Vagina (tissue), 2 donors: Measurements from ENCODE around the gene KRT20. TPM values are rescaled to one million over a fixed set of nuclear protein-coding genes. Genes with fewer than 3 reads are reported as not detected.

Experiments used
- DNase-seq, 2 donors: peaks; one replicate each; pipeline ENCODE4 v3.0.0-alpha.2; 2017; ENCODE audit errors: extremely low spot score in 2 of 2
- H3K27ac ChIP-seq: fragments of 200-600 bp; sonication (generic); one replicate; pipeline ENCODE4 v1.5.1; 2019
- H3K27me3 ChIP-seq: fragments of 200-600 bp; sonication (generic); one replicate; pipeline ENCODE4 v1.5.1; 2019
- H3K36me3 ChIP-seq, 2 donors: fragments of 200-600 bp; sonication (generic); one replicate each; pipeline ENCODE4 v1.5.1; 2017 to 2019
- H3K4me1 ChIP-seq: fragments of 200-600 bp; sonication (generic); one replicate; pipeline ENCODE4 v1.5.1; 2019
- H3K4me3 ChIP-seq, 2 donors: fragments of 200-600 bp; sonication (generic); 1 replicate in 1 of 2; 2 replicates in 1 of 2; pipeline ENCODE4 v1.5.1; 2016 to 2019
- H3K9me3 ChIP-seq: fragments of 200-600 bp; sonication (generic); one replicate; pipeline ENCODE4 v1.5.1; 2019
- POLR2A ChIP-seq, 2 donors: fragments of 450-650 bp; IDR thresholded peaks; one replicate each; pipeline ENCODE4 v1.6.1; 2017; ENCODE audit warnings: antibody characterized with exemption in 2 of 2, mild to moderate bottlenecking in 2 of 2, moderate library complexity in 2 of 2
- POLR2AphosphoS5 ChIP-seq, 2 donors: sonication (generic); formaldehyde crosslinking; IDR thresholded peaks; one replicate each; pipeline ENCODE4 v1.9.0; 2017; ENCODE audit warnings: antibody characterized with exemption in 2 of 2, mild to moderate bottlenecking in 2 of 2, low read depth in 1 of 2; ENCODE audit not compliant: insufficient read depth in 1 of 2
- intact Hi-C: fragments of 100-400 bp; cut with DNase I; formaldehyde crosslinking; loops from one replicate; pipeline ENCODE4 v1.15.1; 2023
- total RNA-seq: library from RNA; depleted of rRNA; stranded (reverse); fragments of >200 nt; gene quantifications from one replicate; pipeline ENCODE4 v1.2.3, GENCODE V29; 2016
- TF ChIP-seq, protein P1 (sequence below), 3 experiments: fragments of 450-650 bp in 2 of 3; fragments of 200-600 bp in 1 of 3; sonication (generic) in 1 of 3; IDR thresholded peaks; one replicate each; pipeline ENCODE4 v1.5.1; 2017 to 2019; ENCODE audit warnings: antibody characterized with exemption in 3 of 3, mild to moderate bottlenecking in 2 of 3, moderate library complexity in 2 of 3

The KRT20 gene
- total RNA-seq, 1 donor from 2014 or later, result not detected

DNA sequence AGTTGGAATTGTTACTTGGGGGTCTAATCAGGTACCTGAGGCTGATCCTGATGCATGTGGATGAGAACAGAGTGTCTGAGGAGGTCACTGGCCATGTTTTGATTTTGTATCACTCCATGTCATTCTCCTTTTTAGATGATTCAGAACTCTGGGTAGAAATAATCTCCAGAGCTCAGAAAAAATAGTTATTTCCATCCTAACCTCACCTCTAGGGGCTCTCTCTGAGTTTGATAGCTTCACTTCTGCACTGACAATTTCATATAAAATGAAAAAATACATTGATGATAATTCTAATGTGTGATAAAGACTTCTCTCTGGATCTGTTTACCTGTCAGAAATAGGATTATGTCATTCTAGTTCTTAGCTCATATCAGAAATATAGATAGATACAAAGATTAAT is 11.8 kb downstream of the KRT20 start:
- no peak overlapping the region for H3K27ac ChIP-seq
- intact Hi-C loops, result no loop called here
- no peaks in the 10 kb centered on the region for H3K4me1 ChIP-seq

DNA sequence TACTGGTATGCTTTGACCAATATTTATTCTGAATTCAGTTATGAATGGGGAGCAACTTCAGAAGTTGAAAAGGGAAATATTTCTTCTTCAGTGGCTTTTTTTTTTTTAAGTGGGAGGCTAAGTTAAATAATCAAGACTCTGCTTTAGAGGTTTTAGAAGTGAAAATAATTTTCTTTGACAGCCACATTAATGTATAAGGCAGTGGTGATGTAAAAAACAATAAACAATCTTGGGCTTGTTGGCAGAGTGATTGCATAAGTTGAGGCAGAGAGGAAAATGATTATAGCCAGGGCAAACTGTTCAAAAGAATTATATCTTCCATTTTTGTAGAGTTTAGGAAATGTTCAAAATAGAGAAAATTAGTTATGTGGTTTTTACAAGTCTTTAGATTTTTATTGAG is 12.6 kb downstream of the KRT20 start:
- H3K27ac ChIP-seq, result no peak overlapping the region
- no peak for DNase-seq
- H3K9me3 ChIP-seq, result no peaks in the 10 kb centered on the region
- H3K27me3 ChIP-seq, result no peaks in the 10 kb centered on the region
- TF ChIP-seq, protein P1, sequence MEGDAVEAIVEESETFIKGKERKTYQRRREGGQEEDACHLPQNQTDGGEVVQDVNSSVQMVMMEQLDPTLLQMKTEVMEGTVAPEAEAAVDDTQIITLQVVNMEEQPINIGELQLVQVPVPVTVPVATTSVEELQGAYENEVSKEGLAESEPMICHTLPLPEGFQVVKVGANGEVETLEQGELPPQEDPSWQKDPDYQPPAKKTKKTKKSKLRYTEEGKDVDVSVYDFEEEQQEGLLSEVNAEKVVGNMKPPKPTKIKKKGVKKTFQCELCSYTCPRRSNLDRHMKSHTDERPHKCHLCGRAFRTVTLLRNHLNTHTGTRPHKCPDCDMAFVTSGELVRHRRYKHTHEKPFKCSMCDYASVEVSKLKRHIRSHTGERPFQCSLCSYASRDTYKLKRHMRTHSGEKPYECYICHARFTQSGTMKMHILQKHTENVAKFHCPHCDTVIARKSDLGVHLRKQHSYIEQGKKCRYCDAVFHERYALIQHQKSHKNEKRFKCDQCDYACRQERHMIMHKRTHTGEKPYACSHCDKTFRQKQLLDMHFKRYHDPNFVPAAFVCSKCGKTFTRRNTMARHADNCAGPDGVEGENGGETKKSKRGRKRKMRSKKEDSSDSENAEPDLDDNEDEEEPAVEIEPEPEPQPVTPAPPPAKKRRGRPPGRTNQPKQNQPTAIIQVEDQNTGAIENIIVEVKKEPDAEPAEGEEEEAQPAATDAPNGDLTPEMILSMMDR (IDR thresholded peaks at IDR 0.05), result no peak
- TF ChIP-seq POLR2A (IDR thresholded peaks at IDR 0.05), result no peak
- TF ChIP-seq POLR2AphosphoS5 (IDR thresholded peaks at IDR 0.05; ENCODE audit: insufficient read depth in 1 of 2, low read depth in 1 of 2), result no peak
- H3K4me3 ChIP-seq, result no peak overlapping the region
- H3K36me3 ChIP-seq, result no peaks in the 10 kb centered on the region
- intact Hi-C loops, result no loop called here
- H3K4me1 ChIP-seq, result no peaks in the 10 kb centered on the region

More for the DNA sequence above, 11.8 kb downstream of the KRT20 start:
- no peak overlapping the region for H3K4me3 ChIP-seq
- no peaks in the 10 kb centered on the region for H3K36me3 ChIP-seq
- H3K9me3 ChIP-seq, result no peaks in the 10 kb centered on the region
- no peaks in the 10 kb centered on the region for H3K27me3 ChIP-seq
- no peak for DNase-seq
- TF ChIP-seq, protein P1 (IDR thresholded peaks at IDR 0.05), result no peak
- TF ChIP-seq POLR2A (IDR thresholded peaks at IDR 0.05), result no peak

DNA sequence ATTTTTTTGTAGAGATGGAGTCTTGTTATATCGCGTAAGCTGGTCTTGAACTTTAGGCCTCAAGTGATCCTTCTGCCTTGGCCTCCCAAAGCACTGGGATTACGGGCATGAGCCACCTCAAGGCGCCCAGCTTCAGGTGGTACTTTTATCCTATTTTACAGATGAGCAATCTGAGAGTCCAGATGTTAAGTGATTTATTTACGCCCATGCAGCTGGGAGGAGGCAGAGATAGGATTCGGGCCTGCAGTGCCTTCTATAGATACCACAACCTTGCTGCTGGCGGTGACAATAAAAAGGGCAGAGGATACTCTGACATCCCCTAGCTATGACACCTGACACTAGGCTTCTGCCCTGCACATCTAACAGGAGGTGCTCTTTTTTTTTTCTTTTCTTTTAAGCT is 13.7 kb downstream of the KRT20 start:
- DNase-seq, result no peak
- Histone ChIP-seq H3K9me3 (no peaks in the 10 kb centered on the region), H3K27ac (no peak overlapping the region), H3K4me3 (no peak overlapping the region), H3K27me3 (no peaks in the 10 kb centered on the region), H3K36me3 (no peaks in the 10 kb centered on the region), H3K4me1 (no peaks in the 10 kb centered on the region)
- TF ChIP-seq POLR2A (IDR thresholded peaks at IDR 0.05) (no peak), POLR2AphosphoS5 (IDR thresholded peaks at IDR 0.05; ENCODE audit: insufficient read depth in 1 of 2, low read depth in 1 of 2) (no peak)
- TF ChIP-seq, protein P1 (IDR thresholded peaks at IDR 0.05), result no peak
- intact Hi-C loops, result no loop called here

DNA sequence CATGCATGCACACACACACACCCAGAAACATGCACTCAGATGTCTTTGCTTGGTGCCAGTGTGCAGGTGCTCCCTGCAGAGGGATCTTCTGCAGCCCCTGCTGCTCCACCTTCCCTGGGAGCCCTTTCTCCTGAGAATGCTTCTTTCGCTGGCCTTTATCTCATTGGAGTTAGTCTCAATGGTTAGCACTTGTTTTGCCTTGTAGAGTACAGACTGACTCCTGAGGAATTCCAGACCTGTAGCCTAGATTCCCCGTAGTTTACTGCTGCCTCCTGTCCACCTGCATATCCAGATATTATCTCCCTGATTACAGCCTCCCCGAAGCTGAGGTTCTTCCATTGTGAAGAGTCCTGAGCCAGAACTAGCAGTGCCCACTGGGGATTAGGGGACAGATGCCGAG is 14.9 kb downstream of the KRT20 start:
- TF ChIP-seq POLR2AphosphoS5 (IDR thresholded peaks at IDR 0.05; ENCODE audit: insufficient read depth in 1 of 2, low read depth in 1 of 2) (no peak), POLR2A (IDR thresholded peaks at IDR 0.05) (no peak)
- TF ChIP-seq, protein P1 (IDR thresholded peaks at IDR 0.05), result no peak
- H3K9me3 ChIP-seq, result no peaks in the 10 kb centered on the region
- intact Hi-C loops, result no loop called here
- H3K4me1 ChIP-seq, result no peaks in the 10 kb centered on the region
- H3K4me3 ChIP-seq, result no peak overlapping the region
- no peaks in the 10 kb centered on the region for H3K36me3 ChIP-seq
- no peaks in the 10 kb centered on the region for H3K27me3 ChIP-seq
- DNase-seq, result no peak
- no peak overlapping the region for H3K27ac ChIP-seq

DNA sequence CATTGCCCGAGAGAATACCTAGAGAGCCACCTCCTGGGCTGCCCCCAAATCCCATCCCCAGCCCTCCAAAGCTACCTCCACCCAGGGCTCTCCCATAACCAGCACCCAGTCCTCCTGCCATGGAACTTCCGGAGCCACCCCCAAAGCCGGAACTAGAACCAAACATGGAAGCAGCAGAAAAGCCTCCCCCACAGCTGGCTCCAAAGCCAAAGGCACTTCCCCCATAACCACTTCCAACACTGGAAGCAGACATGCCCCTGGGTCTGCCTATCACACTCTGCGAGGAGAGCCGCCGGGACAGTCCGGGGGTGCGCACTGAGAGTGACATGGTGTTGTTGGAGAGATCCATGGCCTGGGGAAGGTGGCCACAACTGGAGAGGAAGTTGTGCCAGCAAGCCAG is 18.2 kb downstream of the KRT20 start, which contains the start of gene KRT12:
TSS of gene KRT12 (minus strand) at position 386 of the 400 bp plus-strand sequence. CDS start at position 349, 37 bp downstream.
- no peak for TF ChIP-seq POLR2A (IDR thresholded peaks at IDR 0.05)
- TF ChIP-seq, protein P1 (IDR thresholded peaks at IDR 0.05), result no peak
- no peak for TF ChIP-seq POLR2AphosphoS5 (IDR thresholded peaks at IDR 0.05; ENCODE audit: insufficient read depth in 1 of 2, low read depth in 1 of 2)
- no peaks in the 10 kb centered on the region for H3K36me3 ChIP-seq

More for the DNA sequence above, 18.2 kb downstream of the KRT20 start, which contains the start of gene KRT12:
- no peaks in the 10 kb centered on the region for H3K27me3 ChIP-seq
- no peaks in the 10 kb centered on the region for H3K4me1 ChIP-seq
- intact Hi-C loops, result no loop called here
- H3K4me3 ChIP-seq, result no peak within 1 kb of the TSS
- H3K9me3 ChIP-seq, result no peaks in the 10 kb centered on the region
- no peak for DNase-seq
- H3K27ac ChIP-seq, result no peak within 1 kb of the TSS
